Measurements from ENCODE around the gene AMOTL1.
A peak's percentile ranks its signal among the peaks of the same experiment; 100 is the strongest.
"Not testable (repeated sequence)": the region's sequence is repeated elsewhere in the genome, so short reads cannot be mapped to it uniquely, and the experiment has no call there.

AMOTL1 gene

GRCh38 chr11:94809251-94809650, 41.1 kb downstream of the AMOTL1 start:
- peak; percentile 34 for DNase-seq (ENCODE audit: low read depth, low spot score)
- TF ChIP-seq CTCF (IDR thresholded peaks at IDR 0.05; ENCODE audit: insufficient read depth, low read length, missing control alignments), result no peak
- no peak overlapping the region for H3K4me3 ChIP-seq (ENCODE audit: low read depth, low read length)
- POLR2A ChIA-PET, result interaction anchor here (1.1 kb wide), 1 partner anchor 40 kb away, joined by 4 read pairs; no protein-coding TSS in a partner anchor
- CTCF ChIA-PET, result interaction anchor here (1.0 kb wide), 1 partner anchor 24 kb away, joined by 3 read pairs; no protein-coding TSS in a partner anchor

GRCh38 chr11:94812724-94813720, 44.9 kb downstream of the AMOTL1 start:
- ChIA-PET CTCF (interaction anchor here (1.1 to 2.0 kb wide), 6 partner anchors 10 to 190 kb away, joined by 3 to 8 read pairs (median 4); no protein-coding TSS in a partner anchor), POLR2A (interaction anchor here (0.6 to 1.0 kb wide), 2 partner anchors 10 to 18 kb away, joined by 5 read pairs; no protein-coding TSS in a partner anchor)
- DNase-seq (ENCODE audit: low read depth, low spot score); H3K4me3 ChIP-seq (ENCODE audit: low read depth, low read length): not testable (repeated sequence)

- no peak for DNase-seq (ENCODE audit: low read depth, low spot score)
- CTCF ChIA-PET, result interaction anchor here (0.8 to 1.6 kb wide), 5 partner anchors 14 to 191 kb away, joined by 3 to 6 read pairs (median 4); no protein-coding TSS in a partner anchor
- POLR2A ChIA-PET, result no interaction called here
- TF ChIP-seq CTCF (IDR thresholded peaks at IDR 0.05; ENCODE audit: insufficient read depth, low read length, missing control alignments), result no peak
- no peak overlapping the region for H3K4me3 ChIP-seq (ENCODE audit: low read depth, low read length)
These were observed 46.3 kb downstream of the AMOTL1 start for GRCh38 chr11:94814272-94814976.

GRCh38 chr11:94815705-94816344, 47.7 kb downstream of the AMOTL1 start:
- H3K4me3 ChIP-seq (ENCODE audit: low read depth, low read length), result no peak overlapping the region
- no peak for DNase-seq (ENCODE audit: low read depth, low spot score)
- POLR2A ChIA-PET, result no interaction called here
- TF ChIP-seq CTCF (IDR thresholded peaks at IDR 0.05; ENCODE audit: insufficient read depth, low read length, missing control alignments), result no peak
- CTCF ChIA-PET, result interaction anchor here (1.6 kb wide), 1 partner anchor 31 kb away, joined by 4 read pairs; no protein-coding TSS in a partner anchor

- DNase-seq (ENCODE audit: low read depth, low spot score), result no peak
- no peak overlapping the region for H3K4me3 ChIP-seq (ENCODE audit: low read depth, low read length)
- ChIA-PET CTCF (interaction anchor here (1.3 to 1.8 kb wide), 2 partner anchors 11 to 18 kb away, joined by 3 to 6 read pairs; no protein-coding TSS in a partner anchor), POLR2A (no interaction called here)
- no peak for TF ChIP-seq CTCF (IDR thresholded peaks at IDR 0.05; ENCODE audit: insufficient read depth, low read length, missing control alignments)
These were observed 52.3 kb downstream of the AMOTL1 start for GRCh38 chr11:94820480-94820879.

GRCh38 chr11:94821439-94821838, 53.3 kb downstream of the AMOTL1 start:
- no peak for DNase-seq (ENCODE audit: low read depth, low spot score)
- POLR2A ChIA-PET, result no interaction called here
- TF ChIP-seq CTCF (IDR thresholded peaks at IDR 0.05; ENCODE audit: insufficient read depth, low read length, missing control alignments), result no peak
- CTCF ChIA-PET, result interaction anchor here (2.0 kb wide), 1 partner anchor 199 kb away, joined by 5 read pairs; no protein-coding TSS in a partner anchor
- no peak overlapping the region for H3K4me3 ChIP-seq (ENCODE audit: low read depth, low read length)

Measured in AG04449 (cell line).